Effector CD8-positive, alpha-beta T cell (primary cell): Measurements from ENCODE around the gene ZNF107.
A peak's percentile ranks its signal among the peaks of the same experiment; 100 is the strongest.

ENCODE experiments used
- DNase-seq: peaks from one replicate; lab custom pipeline; 2025; lab: John Stamatoyannopoulos, UW
- total RNA-seq, 4 experiments: gene quantifications; one replicate each; lab custom pipeline; 2026; lab: John Stamatoyannopoulos, UW

The ZNF107 gene
- total RNA-seq = 43.9 to 68.5 (median 60.9) reads per million in 4 experiments

- peak; percentile 79 for DNase-seq
Observed at GRCh38 chr7:64665980-64666662, at the start of gene ZNF107. TSS of gene ZNF107 (plus strand) at chr7:64666133. CDS start at chr7:64666283, 150 bp downstream.

GRCh38 chr7:64618785-64619456 is 47.0 kb upstream of the ZNF107 start:
- DNase-seq = no peak

DNA sequence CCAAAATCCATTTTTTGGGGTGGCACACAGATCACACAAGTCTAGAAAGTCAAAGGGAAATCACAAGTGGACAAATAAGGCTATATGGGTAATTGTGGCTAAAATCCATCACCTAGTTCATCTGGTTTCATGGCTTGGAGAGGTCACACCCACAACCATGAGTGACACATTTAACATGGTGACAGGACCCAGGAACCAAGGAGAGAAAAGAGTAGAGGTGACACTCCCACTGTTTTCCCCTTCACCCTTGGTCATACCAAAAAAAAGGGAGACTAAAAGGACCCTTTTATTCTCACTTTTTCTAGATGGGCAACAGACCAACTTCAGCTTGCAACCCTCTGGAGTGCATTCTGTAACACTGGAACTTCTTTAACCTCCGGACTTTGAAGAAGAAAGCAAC is 46.2 kb upstream of the ZNF107 start:
- no peak for DNase-seq

DNA sequence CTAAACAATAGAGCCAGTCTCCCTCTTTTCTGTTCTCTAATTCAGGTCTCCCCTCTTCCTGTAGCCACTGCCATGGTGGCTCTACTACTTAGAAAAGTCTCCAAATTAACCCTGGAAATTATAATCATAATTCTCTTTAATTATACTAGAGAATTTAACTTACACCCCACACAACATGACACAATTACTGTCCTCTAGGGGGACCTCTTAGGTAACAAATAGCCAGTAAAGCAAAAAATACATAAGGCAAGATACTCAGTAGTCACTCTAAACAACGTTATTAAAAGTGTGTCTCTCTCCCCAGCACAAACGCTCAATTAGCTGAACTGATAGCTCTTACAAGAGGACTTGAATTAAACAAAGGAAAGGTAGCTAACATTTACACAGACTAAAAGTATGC is 44.3 kb upstream of the ZNF107 start:
- DNase-seq = no peak

- no peak for DNase-seq
Observed at GRCh38 chr7:64625114-64626082, 40.5 kb upstream of the ZNF107 start.

DNA sequence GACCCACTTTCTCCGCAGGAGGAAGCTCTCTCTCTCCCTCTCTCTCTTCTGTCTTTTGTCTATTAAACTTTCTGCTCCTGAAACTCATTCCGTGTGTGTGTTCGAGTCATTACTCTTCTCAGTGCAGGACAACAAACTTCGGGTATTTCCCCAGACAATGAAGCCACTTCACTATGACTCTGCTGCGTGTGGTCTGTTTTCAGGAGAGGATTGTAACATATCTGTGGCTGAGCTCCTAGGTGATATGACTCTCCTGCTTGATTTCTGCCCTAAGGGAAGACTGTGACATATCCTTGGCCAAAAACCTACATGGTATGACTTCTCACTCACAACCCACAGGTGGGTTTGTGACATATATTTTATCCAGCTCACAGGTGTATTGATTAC is 39.9 kb upstream of the ZNF107 start:
- no peak for DNase-seq

- no peak for DNase-seq
Observed at GRCh38 chr7:64626557-64626956, 39.4 kb upstream of the ZNF107 start.

GRCh38 chr7:64628192-64628591 is 37.7 kb upstream of the ZNF107 start:
- DNase-seq = no peak

- no peak for DNase-seq
Observed at GRCh38 chr7:64628721-64629120, 37.2 kb upstream of the ZNF107 start.

DNA sequence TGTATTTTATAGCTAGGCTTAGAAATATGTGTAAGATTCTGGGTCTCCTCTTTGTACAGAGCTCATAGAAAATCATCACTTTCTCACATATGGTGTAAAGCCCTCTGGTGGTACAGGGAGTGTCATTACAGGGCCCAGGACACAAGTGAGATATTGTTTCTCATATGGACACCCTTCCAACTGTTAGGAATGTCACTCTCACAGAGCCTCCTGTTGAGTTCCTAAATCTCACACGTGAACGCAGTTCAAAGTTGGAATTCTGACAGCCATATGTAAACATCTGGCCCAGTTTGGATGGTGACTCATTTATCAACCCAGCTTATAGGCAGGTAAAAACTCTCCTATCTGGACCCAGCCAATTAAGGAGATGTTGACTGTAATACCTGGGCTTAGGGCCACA is 35.4 kb upstream of the ZNF107 start:
- DNase-seq = no peak

DNA sequence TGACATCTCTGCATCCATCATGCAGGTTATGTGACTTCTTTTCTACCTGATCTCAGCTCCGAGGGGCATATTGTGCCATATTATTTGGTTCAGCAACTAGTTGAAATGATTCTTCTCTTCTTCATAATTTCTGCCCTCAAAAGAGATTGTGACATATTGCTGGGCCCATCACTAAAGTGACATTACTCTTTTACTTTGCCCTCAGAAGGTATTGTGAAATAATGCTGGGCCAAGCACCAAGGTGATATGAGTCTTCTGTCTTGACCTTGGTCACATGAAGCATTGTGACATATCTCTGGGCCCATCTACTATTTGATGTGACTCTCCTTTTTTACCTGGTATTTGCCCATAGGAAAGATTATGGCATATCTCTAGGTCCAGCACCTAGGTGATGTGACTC is 33.9 kb upstream of the ZNF107 start:
- DNase-seq = no peak

GRCh38 chr7:64633401-64633800 is 32.5 kb upstream of the ZNF107 start:
- DNase-seq = no peak

GRCh38 chr7:64634406-64635062 is 31.4 kb upstream of the ZNF107 start:
- no peak for DNase-seq

- DNase-seq = no peak
Observed at GRCh38 chr7:64636386-64636785, 29.5 kb upstream of the ZNF107 start.

DNA sequence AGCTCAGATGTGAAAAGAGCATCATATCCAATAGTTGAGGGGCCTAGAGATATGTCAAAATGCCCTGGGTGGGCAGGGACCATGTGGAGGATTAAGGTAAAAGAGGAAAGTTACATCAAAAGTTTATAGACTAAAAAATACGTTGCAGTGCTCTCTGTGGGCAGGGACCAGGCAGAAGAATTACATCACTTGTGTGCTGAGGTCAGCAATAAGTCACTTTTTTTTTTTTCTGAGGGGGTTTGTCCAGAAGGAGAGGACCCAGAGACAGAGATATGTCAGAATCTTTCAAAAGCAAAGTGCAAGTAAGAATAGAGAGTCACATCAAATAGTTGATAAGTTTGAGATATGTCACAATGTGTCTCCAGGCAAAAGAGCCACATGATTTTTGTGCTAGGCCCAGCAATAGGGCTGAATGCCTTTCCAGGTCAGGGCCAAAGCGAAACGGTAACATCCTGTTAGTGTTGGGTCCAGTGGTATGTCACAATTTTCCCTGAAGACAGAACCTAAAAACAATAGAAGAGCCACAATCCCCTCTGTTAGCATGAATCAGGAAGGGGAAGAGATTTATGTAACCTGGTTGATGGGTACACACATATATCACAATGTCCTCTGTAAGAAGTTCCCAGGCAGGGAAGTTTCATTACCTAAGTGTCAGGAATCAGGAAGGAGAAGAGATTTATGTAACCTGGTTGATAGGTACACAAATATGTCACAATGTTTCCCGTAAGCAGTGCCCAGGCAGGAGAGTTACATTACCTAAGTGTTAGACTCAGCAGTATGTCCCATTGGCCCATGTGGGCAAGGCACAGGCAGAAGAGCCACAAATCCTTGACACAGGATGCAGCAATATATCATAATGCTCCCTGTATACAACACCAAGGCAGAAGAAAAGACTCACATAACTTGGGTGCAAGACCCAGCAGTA is 28.1 kb upstream of the ZNF107 start:
- no peak for DNase-seq

DNA sequence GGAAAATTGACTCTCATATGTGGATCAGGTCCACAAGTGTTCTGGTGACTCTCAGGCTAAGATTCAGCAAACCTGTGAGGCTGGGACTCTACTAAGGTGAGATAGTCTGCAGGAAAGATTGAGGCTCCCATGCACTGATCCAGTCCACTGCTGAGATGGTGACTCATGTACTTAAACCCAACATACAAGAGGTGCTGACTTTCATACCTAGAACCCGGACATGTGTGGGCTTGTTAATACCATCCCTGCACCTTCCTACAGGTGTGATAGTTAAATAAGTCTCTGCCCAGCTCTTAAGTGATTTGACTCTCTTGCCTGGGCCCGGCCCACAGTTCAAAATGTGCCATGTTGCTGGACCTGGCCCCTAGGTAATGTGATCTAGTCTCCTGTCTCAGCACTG is 27.1 kb upstream of the ZNF107 start:
- no peak for DNase-seq

DNA sequence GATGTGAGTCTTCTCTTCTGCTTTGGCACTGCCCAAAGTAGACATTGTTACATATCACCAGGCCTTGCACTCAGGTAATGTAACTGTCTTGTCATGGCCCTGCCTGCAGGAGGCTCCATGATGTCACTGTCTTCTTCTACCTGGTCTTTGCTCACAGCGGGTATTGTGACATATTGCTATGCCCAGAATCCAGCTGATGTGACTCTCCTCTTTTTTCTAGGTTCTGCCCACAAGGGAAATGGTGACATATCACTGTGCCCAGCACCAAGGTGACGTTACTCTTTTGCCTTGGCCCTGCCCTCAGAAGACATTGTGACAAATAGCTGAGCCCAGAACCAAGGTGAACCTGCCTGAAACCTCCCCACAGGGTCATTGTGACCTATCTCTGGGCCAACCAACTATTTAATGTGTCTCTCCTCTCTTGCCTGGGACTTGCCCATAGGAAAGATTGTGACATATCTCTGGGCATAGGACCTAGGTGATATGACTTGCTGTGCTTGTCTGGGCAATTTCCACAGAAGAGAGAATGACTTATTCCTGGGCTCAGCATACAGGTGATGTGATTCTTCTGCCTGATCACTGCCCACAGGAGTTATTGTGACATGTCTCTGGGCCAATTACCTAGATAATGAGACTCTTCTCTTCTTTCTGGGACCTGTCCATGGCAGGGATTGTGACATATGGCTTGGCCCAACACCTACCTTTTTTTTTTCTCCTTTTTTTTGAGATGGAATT is 26.5 kb upstream of the ZNF107 start:
- DNase-seq = no peak

- DNase-seq = no peak
Observed at GRCh38 chr7:64640504-64640903, 25.4 kb upstream of the ZNF107 start.

DNA sequence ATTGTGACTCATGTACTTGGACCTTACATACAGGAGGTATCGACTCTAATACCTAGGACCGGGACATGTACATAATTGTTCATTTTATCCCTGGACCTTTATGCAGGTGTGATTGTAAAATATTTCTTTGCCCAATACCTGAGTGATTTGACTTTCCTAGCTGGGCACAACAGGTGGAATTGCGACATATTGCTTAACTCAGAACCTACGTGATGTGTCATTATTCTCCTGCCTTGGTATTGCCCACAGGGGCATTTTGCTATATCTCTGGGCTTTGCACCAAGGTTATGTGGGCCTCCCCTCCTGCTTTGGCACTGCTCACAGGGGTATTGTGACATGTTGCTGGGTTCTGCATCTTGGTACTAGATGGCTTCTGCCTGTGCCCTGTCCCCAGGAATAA is 23.9 kb upstream of the ZNF107 start:
- DNase-seq = no peak

- DNase-seq = no peak
Observed at GRCh38 chr7:64642875-64643274, 23.1 kb upstream of the ZNF107 start.
